ENCODE results near the gene DNAH2.

DNA sequence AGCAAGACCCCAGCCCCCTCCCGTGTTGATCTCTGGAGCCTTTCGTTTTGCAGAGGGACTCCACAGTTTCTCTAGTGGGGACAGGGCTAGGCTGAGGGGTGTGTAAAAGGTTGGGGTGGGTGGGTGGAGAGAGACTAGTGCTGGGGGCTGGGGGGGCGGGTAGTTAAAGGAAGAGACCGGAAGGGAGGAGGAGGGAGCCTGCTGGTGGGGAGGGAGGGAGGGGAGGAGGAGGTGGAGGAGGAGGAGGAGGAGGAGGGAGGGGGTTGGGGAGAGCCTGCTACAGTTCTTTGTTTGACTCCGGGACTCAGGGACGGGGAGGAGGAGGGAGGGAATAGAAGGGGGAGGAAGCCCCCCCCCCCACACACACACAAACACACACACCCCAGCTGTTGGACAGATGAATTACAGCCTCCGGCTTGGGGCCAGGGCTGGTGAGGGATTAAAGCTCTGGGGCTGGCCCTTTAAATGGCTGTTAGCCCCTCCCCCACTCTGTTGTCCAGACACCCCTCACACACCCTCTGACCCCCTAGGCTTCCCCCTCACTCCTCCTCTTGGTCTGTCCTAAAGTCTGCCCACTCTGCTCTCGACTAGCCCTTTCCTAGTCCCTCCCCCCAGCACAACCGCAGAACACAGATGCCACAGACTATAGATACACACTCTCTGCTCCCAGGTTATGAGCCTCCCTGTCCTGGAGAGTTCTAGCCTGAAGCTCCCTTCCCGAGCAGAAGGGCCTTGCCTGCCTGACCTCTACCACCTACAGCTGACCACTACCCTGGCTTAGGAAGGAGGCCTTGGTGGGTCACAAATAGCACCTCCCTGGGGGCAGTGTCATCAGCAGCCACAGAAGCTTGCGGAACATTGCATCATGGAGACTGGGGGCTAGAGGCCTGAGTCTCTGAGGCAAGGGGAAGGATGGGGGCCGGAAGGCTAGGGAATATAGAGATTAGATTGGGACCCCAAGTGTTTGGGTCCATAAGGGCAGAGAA, 120.8 kb downstream of the DNAH2 start:
- TF ChIP-seq, protein P1, sequence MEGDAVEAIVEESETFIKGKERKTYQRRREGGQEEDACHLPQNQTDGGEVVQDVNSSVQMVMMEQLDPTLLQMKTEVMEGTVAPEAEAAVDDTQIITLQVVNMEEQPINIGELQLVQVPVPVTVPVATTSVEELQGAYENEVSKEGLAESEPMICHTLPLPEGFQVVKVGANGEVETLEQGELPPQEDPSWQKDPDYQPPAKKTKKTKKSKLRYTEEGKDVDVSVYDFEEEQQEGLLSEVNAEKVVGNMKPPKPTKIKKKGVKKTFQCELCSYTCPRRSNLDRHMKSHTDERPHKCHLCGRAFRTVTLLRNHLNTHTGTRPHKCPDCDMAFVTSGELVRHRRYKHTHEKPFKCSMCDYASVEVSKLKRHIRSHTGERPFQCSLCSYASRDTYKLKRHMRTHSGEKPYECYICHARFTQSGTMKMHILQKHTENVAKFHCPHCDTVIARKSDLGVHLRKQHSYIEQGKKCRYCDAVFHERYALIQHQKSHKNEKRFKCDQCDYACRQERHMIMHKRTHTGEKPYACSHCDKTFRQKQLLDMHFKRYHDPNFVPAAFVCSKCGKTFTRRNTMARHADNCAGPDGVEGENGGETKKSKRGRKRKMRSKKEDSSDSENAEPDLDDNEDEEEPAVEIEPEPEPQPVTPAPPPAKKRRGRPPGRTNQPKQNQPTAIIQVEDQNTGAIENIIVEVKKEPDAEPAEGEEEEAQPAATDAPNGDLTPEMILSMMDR (IDR thresholded peaks at IDR 0.05): no peak
- no peak for TF ChIP-seq POLR2A (IDR thresholded peaks at IDR 0.05)
- no peak for TF ChIP-seq EP300 (IDR thresholded peaks at IDR 0.05)
